Measurements from ENCODE around the gene PRDM16.
A peak's percentile ranks its signal among the peaks of the same experiment; 100 is the strongest.

PRDM16 gene

DNA sequence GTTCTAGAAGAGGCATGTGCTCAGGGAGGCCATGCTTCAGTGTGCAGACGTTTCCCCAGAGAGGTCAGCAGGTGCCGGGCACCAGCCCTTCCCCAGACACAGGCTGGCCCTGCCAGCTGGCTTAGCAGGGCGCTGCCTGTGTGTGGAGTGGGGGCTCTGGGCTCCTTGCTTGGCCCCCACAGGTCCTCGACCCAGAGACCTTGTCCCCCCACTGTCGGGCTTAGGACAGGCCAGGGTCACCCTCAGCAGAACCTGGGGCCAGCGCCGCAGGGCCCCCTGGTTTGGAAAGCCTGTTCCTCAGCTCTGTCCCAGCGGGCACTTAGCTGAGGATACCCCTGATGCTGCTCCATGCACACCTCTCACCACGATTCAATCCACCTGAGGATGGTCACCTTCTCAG, 213.2 kb downstream of the PRDM16 start:
- Histone ChIP-seq H2BK120ac (ENCODE audit: low read depth, low read length) (no peak overlapping the region), H3K36me3 (replicated peaks in 1 of 2; ENCODE audit: control insufficient read depth in 2 of 2, insufficient read depth in 2 of 2, low read length in 2 of 2) (peaks cover 0 to 2% of the 10 kb centered on the region in 2 donors), H3K4me2 (ENCODE audit: insufficient read depth, low read length, poor library complexity, severe bottlenecking) (no peak overlapping the region), H2AFZ (ENCODE audit: low read length) (no peak overlapping the region), H3K4me3 (ENCODE audit: low read length in 2 of 2) (no peak overlapping the region), H2BK15ac (ENCODE audit: low read length) (no peak overlapping the region), H4K91ac (ENCODE audit: low read depth, low read length, poor library complexity) (no peak overlapping the region), H3K27ac (replicated peaks; ENCODE audit: low read length) (no peak overlapping the region), H3K9me3 (replicated peaks in 1 of 2; ENCODE audit: control insufficient read depth in 2 of 2, insufficient read depth in 1 of 2, low read depth in 1 of 2, low read length in 2 of 2) (peaks cover 0 to 2% of the 10 kb centered on the region in 2 donors), H3K9ac (ENCODE audit: low read depth, low read length, poor library complexity) (peak overlapping the region; percentile 24), H3K4me1 (ENCODE audit: control insufficient read depth in 2 of 2, insufficient read depth in 1 of 2, low read depth in 1 of 2, low read length in 2 of 2) (peaks cover 0 to 12% of the 10 kb centered on the region in 2 donors), H2BK5ac (ENCODE audit: low read length) (no peak overlapping the region), H2BK12ac (ENCODE audit: low read length) (no peak overlapping the region), H3K4ac (ENCODE audit: low read length) (peak overlapping the region; percentile 6), H4K8ac (ENCODE audit: low read depth, low read length) (no peak overlapping the region), H3K18ac (ENCODE audit: low read length) (peak overlapping the region; percentile 79), H3K79me1 (ENCODE audit: low read depth, low read length) (peaks cover 4% of the 10 kb centered on the region), H3K23ac (ENCODE audit: low read depth, low read length, poor library complexity) (no peak overlapping the region), H3K14ac (ENCODE audit: low read length) (no peak overlapping the region), H2AK5ac (ENCODE audit: low read depth, low read length) (peak overlapping the region; percentile 100), H3K27me3 (ENCODE audit: control insufficient read depth in 3 of 3, insufficient read depth in 3 of 3, low read depth in 1 of 3, low read length in 3 of 3) (peaks cover 0 to 83% (median 7%) of the 10 kb centered on the region in 3 experiments)
- no peak for DNase-seq (ENCODE audit: low spot score)
- WGBS, 2 donors (ENCODE audit: extremely low coverage in 2 of 2, insufficient read length in 2 of 2, insufficient replicate concordance in 1 of 2): no CpG with 5 or more reads among the region's 9 CpGs

DNA sequence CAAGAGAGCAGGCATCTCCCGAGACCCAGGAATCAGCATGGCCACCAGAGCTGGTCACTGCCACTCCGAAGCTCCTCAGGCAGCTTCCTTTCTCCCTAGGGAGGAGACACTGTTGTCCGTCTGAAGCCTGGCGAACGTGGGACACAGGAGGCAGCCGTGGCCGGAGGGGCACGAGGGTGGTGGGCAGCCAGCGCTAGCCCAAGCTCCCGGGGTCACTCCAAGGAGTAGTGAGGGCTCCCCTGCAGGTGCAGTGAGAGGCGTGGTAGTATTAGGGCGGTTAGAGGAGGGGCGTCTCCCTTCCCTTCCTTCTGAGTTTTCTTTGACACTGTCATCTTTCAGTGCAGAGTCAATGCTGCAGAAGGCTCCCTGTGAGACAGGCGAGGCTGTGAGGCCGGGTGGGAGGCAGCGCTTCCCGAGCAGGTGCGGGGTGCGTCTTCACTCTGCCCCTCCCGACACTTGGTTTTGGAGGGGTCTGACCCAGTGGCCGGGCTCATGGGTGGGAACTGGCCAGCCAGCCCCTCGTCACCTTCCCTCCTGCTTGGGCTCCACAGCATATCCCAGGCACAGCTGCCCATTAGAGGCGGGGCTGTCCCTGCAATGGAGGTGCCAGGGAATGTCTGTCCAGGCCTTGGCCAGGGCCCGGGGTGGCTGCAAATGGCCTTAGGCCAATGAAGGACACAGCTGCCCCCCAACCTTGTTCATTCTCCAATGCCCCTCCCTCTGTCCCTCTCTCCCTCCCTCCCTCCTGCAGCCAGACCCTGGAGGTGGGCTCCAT, 213.8 kb downstream of the PRDM16 start:
- no peak overlapping the region for H3K14ac ChIP-seq (ENCODE audit: low read length)
- peaks cover 4% of the 10 kb centered on the region for H3K79me1 ChIP-seq (ENCODE audit: low read depth, low read length)
- H3K27me3 ChIP-seq (ENCODE audit: control insufficient read depth in 3 of 3, insufficient read depth in 3 of 3, low read depth in 1 of 3, low read length in 3 of 3): peaks cover 0 to 77% (median 7%) of the 10 kb centered on the region in 3 experiments
- H2BK15ac ChIP-seq (ENCODE audit: low read length): peak overlapping the region; percentile 7
- no peak overlapping the region for H3K4me2 ChIP-seq (ENCODE audit: insufficient read depth, low read length, poor library complexity, severe bottlenecking)
- WGBS, 2 donors (ENCODE audit: extremely low coverage in 2 of 2, insufficient read length in 2 of 2, insufficient replicate concordance in 1 of 2): no CpG with 5 or more reads among the region's 24 CpGs
- H2BK5ac ChIP-seq (ENCODE audit: low read length): no peak overlapping the region
- H4K91ac ChIP-seq (ENCODE audit: low read depth, low read length, poor library complexity): no peak overlapping the region
- no peaks in the 10 kb centered on the region for H3K36me3 ChIP-seq (replicated peaks in 1 of 2; ENCODE audit: control insufficient read depth in 2 of 2, insufficient read depth in 2 of 2, low read length in 2 of 2)
- H2BK120ac ChIP-seq (ENCODE audit: low read depth, low read length): peak overlapping the region; percentile 24
- H3K23ac ChIP-seq (ENCODE audit: low read depth, low read length, poor library complexity): peak overlapping the region; percentile 37
- no peak overlapping the region for H4K8ac ChIP-seq (ENCODE audit: low read depth, low read length)
- peak overlapping the region; percentile 100 for H2AK5ac ChIP-seq (ENCODE audit: low read depth, low read length)
- no peak overlapping the region for H3K9ac ChIP-seq (ENCODE audit: low read depth, low read length, poor library complexity)
- H2BK12ac ChIP-seq (ENCODE audit: low read length): peak overlapping the region; percentile 60
- H3K27ac ChIP-seq (replicated peaks; ENCODE audit: low read length): no peak overlapping the region
- no peak for DNase-seq (ENCODE audit: low spot score)
- peak overlapping the region; percentile 90 for H3K18ac ChIP-seq (ENCODE audit: low read length)
- peaks cover 0 to 12% of the 10 kb centered on the region in 2 donors for H3K4me1 ChIP-seq (ENCODE audit: control insufficient read depth in 2 of 2, insufficient read depth in 1 of 2, low read depth in 1 of 2, low read length in 2 of 2)
- H3K4ac ChIP-seq (ENCODE audit: low read length): no peak overlapping the region
- H3K9me3 ChIP-seq (replicated peaks in 1 of 2; ENCODE audit: control insufficient read depth in 2 of 2, insufficient read depth in 1 of 2, low read depth in 1 of 2, low read length in 2 of 2): no peaks in the 10 kb centered on the region
- H2AFZ ChIP-seq (ENCODE audit: low read length): no peak overlapping the region
- no peak overlapping the region for H3K4me3 ChIP-seq (ENCODE audit: low read length in 2 of 2)

DNA sequence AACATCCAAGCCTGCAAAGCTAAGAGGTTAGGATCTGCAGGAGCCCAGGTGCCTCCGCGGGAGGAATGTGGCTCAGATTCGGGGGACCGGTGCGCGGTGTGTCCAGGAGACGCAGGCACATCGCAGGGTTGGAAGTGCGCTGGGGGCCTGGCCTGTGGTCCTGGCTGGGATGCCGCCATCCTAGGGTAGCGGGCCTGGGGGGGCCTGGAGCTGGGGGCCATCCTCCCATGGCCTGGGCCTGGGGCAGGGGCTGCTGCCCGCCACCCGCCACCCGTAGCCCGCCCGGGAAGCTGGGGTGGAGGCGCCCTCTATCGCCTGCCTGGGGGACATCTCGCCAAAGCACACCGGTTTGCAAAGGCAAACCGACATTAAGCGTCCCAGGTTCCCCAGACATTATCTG, 214.8 kb downstream of the PRDM16 start:
- Histone ChIP-seq H2BK12ac (ENCODE audit: low read length) (peak overlapping the region; percentile 63), H3K9me3 (replicated peaks in 1 of 2; ENCODE audit: control insufficient read depth in 2 of 2, insufficient read depth in 1 of 2, low read depth in 1 of 2, low read length in 2 of 2) (no peaks in the 10 kb centered on the region), H4K91ac (ENCODE audit: low read depth, low read length, poor library complexity) (no peak overlapping the region), H3K27ac (replicated peaks; ENCODE audit: low read length) (no peak overlapping the region), H3K79me1 (ENCODE audit: low read depth, low read length) (peaks cover 2% of the 10 kb centered on the region), H3K36me3 (replicated peaks in 1 of 2; ENCODE audit: control insufficient read depth in 2 of 2, insufficient read depth in 2 of 2, low read length in 2 of 2) (no peaks in the 10 kb centered on the region), H3K18ac (ENCODE audit: low read length) (peak overlapping the region; percentile 90), H3K4ac (ENCODE audit: low read length) (peak overlapping the region; percentile 60), H3K14ac (ENCODE audit: low read length) (no peak overlapping the region), H3K23ac (ENCODE audit: low read depth, low read length, poor library complexity) (no peak overlapping the region), H2BK120ac (ENCODE audit: low read depth, low read length) (peak overlapping the region; percentile 24), H2BK5ac (ENCODE audit: low read length) (no peak overlapping the region), H2AK5ac (ENCODE audit: low read depth, low read length) (peak overlapping the region; percentile 100), H2AFZ (ENCODE audit: low read length) (no peak overlapping the region), H3K4me2 (ENCODE audit: insufficient read depth, low read length, poor library complexity, severe bottlenecking) (peak overlapping the region; percentile 48), H3K4me1 (ENCODE audit: control insufficient read depth in 2 of 2, insufficient read depth in 1 of 2, low read depth in 1 of 2, low read length in 2 of 2) (peaks cover 0 to 12% of the 10 kb centered on the region in 2 donors), H3K27me3 (ENCODE audit: control insufficient read depth in 3 of 3, insufficient read depth in 3 of 3, low read depth in 1 of 3, low read length in 3 of 3) (peaks cover 0 to 73% (median 7%) of the 10 kb centered on the region in 3 experiments), H2BK15ac (ENCODE audit: low read length) (no peak overlapping the region), H3K4me3 (ENCODE audit: low read length in 2 of 2) (no peak overlapping the region), H4K8ac (ENCODE audit: low read depth, low read length) (no peak overlapping the region), H3K9ac (ENCODE audit: low read depth, low read length, poor library complexity) (peak overlapping the region; percentile 35)
- no CpG with 5 or more reads among the region's 22 CpGs for WGBS, 2 donors (ENCODE audit: extremely low coverage in 2 of 2, insufficient read length in 2 of 2, insufficient replicate concordance in 1 of 2)
- peak; percentile 37 for DNase-seq (ENCODE audit: low spot score)

DNA sequence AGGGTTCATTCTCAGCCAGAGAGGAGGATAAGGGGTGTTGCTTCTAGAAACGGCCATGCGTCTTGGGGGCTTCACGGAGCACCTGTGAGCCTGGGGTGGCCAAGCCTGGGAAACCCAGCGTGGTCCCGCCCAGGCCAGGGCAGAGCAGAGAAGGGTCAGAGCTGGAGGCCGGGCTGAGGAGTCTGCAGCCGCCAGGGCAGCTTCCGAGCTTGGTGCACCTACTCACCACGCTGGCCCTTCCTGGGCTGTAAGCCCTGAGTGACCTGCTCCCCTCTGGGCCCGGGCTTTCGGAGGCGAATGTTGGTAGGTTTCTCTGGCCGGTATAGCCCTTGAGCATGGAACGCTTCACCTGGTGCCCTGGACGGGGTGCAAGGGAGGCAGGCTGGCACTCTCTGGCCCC, 215.7 kb downstream of the PRDM16 start:
- Histone ChIP-seq H3K14ac (ENCODE audit: low read length) (no peak overlapping the region), H3K9ac (ENCODE audit: low read depth, low read length, poor library complexity) (no peak overlapping the region), H3K27ac (replicated peaks; ENCODE audit: low read length) (no peak overlapping the region), H2AFZ (ENCODE audit: low read length) (no peak overlapping the region), H2BK5ac (ENCODE audit: low read length) (peak overlapping the region; percentile 49), H2BK15ac (ENCODE audit: low read length) (no peak overlapping the region), H3K9me3 (replicated peaks in 1 of 2; ENCODE audit: control insufficient read depth in 2 of 2, insufficient read depth in 1 of 2, low read depth in 1 of 2, low read length in 2 of 2) (no peaks in the 10 kb centered on the region), H3K27me3 (ENCODE audit: control insufficient read depth in 3 of 3, insufficient read depth in 3 of 3, low read depth in 1 of 3, low read length in 3 of 3) (peaks cover 0 to 66% (median 7%) of the 10 kb centered on the region in 3 experiments), H3K4me1 (ENCODE audit: control insufficient read depth in 2 of 2, insufficient read depth in 1 of 2, low read depth in 1 of 2, low read length in 2 of 2) (peaks cover 0 to 7% of the 10 kb centered on the region in 2 donors), H3K36me3 (replicated peaks in 1 of 2; ENCODE audit: control insufficient read depth in 2 of 2, insufficient read depth in 2 of 2, low read length in 2 of 2) (no peaks in the 10 kb centered on the region), H2BK120ac (ENCODE audit: low read depth, low read length) (no peak overlapping the region), H2BK12ac (ENCODE audit: low read length) (no peak overlapping the region), H4K91ac (ENCODE audit: low read depth, low read length, poor library complexity) (no peak overlapping the region), H3K79me1 (ENCODE audit: low read depth, low read length) (peaks cover 2% of the 10 kb centered on the region), H4K8ac (ENCODE audit: low read depth, low read length) (no peak overlapping the region), H3K23ac (ENCODE audit: low read depth, low read length, poor library complexity) (no peak overlapping the region), H2AK5ac (ENCODE audit: low read depth, low read length) (peak overlapping the region; percentile 79), H3K4me2 (ENCODE audit: insufficient read depth, low read length, poor library complexity, severe bottlenecking) (no peak overlapping the region), H3K4ac (ENCODE audit: low read length) (no peak overlapping the region), H3K4me3 (ENCODE audit: low read length in 2 of 2) (no peak overlapping the region), H3K18ac (ENCODE audit: low read length) (no peak overlapping the region)
- no peak for DNase-seq (ENCODE audit: low spot score)
- WGBS, 2 donors (ENCODE audit: extremely low coverage in 2 of 2, insufficient read length in 2 of 2, insufficient replicate concordance in 1 of 2): no CpG with 5 or more reads among the region's 15 CpGs

Measured in neuronal stem cell (in vitro differentiated cells).